Measurements from ENCODE around the gene TIMM44.
"Not testable (repeated sequence)": the region's sequence is repeated elsewhere in the genome, so short reads cannot be mapped to it uniquely, and the experiment has no call there.

Gene TIMM44

DNA sequence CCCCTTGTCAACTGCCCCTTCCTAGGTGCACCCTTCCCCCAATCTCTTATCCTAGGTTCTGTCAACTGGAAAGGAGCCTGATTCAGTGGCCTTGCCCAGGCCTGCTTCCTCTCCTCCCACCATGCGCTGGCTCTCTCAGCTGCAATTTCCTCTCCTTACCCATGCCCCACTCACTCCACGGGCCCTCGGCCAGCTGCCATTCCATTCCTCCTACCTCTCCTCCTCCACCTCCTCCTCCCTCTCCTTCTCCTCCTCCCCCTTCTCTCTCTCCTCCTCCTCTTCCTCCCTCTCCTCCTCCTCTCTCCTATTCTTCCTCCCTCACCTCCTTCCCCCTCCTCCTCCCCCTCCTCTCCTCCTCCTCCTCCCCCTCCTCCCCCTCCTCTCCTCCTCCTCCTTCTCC, 9.6 kb upstream of the TIMM44 start:
- no peak for DNase-seq (ENCODE audit: low read depth in 4 of 4, low spot score in 1 of 4)

DNA sequence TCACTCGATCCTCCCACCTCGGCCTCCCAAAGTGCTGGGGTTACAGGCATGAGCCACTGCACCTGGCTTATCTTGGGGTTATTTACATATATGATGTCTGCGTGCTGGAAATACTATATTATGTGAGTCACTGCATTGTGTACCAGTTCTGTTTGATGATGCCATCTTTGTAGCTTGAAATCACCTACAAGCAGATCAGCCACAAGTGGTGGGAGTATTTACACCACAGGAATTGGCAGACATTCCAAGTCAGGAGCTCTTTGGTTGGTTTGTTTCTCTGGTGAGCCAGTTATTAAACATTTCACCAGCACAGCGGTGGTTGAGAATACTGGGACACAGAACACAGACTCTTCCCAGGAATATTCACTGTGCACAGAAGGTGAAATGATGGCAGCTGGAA, 4.5 kb upstream of the TIMM44 start:
- DNase-seq (ENCODE audit: low read depth in 4 of 4, low spot score in 1 of 4), result no peak

DNA sequence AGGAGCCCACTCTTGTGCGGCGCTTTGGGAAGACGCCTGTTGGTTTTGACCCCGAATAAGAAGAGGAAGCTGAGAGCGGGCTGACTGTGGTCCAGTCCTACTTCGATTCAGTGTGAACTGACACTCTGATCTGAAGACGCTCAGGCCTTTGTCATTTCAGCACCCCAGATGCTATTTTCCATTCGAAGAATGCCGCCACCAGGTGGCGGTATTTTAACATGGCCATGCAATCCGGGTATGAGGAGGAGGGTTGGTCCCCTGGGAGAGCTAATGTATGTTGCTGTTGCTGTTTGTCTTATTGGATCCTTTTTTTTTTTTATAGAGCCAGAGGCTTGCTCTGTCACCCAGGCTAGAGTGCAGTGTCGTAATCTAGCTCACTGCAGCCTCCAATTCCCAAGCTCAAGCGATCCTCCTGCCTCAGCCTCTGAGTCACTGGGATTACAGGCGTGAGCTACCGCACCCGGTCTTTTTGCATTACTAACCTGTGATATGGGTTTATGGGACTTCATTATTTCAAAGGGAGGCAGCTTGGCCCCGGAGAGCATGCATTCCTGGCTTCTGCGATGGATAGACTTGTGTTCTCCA, 803 bp upstream of the TIMM44 start:
- peak; percentile 76 to 87 (median 82) for DNase-seq (ENCODE audit: low read depth in 4 of 4, low spot score in 1 of 4)

DNA sequence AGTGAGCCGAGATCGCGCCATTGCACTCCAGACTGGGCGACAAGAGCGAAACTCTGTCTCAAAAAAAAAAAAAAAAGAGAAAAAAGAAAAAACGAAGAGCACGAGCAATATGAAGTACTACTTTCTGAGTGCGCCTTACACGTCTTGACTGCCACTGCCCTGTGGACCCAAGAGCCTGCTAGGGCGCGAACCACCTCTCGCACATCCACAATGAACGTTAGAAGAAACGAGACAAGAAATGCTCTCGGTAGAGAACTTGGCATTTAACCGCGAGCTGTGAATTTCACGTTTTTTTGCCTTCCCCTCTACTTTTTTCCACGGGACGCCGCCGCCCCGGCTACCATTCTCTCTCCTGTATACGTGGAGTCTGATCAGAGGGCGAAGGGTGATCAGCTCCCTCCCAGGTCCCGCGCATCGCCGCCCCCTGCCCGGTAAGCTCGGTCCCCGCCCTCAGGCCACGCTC, 454 bp downstream of the TIMM44 start:
- DNase-seq (ENCODE audit: low read depth in 4 of 4, low spot score in 1 of 4), result no peak

DNA sequence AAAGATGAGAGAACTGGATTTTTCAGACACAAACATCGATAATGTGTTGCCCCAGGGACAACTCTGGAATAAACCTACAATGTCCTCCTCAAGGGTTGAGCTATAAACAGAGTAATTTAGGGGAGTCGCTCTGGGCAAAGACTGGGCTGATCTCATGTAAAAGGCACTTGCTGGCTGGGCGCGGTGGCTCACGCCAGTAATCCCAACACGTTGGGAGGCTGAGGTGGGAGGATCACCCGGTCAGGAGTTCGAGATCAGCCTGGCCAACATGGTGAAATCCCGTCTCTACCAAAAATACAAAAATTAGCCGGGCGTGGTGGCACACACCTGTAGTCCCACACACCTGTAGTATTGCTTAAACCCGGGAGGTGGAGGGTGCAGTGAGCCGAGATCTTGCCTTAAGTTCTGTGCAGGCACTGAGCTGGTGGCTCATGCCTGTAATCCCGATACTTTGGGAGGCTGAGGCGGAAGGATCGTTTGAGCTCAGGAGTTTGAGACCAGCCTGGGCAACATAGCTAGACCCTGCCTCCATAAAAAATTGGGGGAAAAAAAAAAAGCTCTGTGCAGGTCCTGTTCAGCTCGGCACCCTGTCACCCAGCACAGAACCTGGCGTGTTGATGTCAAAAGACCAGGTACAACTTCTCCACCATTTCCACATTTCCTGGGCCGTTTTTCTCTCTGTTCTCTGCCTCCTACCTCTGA, 1.4 kb downstream of the TIMM44 start:
- no peak for DNase-seq (ENCODE audit: low read depth in 4 of 4, low spot score in 1 of 4)

DNA sequence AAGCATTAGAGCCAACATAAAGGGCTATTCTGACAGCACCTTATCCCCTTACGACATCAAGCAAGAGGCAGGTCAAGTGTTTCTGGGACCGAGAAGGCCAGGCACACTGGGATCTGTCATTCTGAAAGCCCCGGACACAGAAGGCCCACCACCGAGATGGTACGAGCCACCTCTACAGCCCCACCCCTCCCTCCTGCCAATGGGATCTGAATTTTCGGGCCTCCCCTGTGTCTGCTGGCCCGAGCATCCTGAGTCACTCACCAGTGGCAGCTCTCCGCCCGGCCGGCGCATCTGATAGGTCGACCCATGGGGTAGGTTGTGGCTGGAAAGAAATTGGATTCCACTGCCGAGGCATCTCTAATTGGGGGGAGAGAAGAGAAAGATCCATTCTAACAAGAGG, 2.6 kb downstream of the TIMM44 start:
- DNase-seq (ENCODE audit: low read depth in 4 of 4, low spot score in 1 of 4), result no peak

DNA sequence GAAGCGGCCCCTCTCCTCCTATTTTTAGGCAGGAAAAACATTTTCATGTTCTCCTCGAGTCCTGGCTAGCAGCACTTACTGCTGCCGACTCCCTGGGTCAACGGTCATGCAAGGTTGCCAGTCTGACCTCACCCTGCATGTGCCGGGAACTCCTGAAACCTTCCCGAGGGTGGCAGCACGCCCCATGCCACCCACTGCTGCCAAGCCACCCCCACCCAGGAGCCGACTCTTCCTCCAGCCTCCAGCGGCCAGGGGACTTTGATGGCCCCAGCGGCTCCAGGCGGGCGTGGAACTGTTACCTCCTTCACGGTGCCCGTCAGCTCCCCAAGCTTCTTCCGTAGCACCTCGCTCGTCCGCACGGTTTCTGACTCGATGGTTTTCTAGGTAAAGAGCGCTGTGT, 8.7 kb downstream of the TIMM44 start:
- no peak for DNase-seq (ENCODE audit: low read depth in 4 of 4, low spot score in 1 of 4)

DNA sequence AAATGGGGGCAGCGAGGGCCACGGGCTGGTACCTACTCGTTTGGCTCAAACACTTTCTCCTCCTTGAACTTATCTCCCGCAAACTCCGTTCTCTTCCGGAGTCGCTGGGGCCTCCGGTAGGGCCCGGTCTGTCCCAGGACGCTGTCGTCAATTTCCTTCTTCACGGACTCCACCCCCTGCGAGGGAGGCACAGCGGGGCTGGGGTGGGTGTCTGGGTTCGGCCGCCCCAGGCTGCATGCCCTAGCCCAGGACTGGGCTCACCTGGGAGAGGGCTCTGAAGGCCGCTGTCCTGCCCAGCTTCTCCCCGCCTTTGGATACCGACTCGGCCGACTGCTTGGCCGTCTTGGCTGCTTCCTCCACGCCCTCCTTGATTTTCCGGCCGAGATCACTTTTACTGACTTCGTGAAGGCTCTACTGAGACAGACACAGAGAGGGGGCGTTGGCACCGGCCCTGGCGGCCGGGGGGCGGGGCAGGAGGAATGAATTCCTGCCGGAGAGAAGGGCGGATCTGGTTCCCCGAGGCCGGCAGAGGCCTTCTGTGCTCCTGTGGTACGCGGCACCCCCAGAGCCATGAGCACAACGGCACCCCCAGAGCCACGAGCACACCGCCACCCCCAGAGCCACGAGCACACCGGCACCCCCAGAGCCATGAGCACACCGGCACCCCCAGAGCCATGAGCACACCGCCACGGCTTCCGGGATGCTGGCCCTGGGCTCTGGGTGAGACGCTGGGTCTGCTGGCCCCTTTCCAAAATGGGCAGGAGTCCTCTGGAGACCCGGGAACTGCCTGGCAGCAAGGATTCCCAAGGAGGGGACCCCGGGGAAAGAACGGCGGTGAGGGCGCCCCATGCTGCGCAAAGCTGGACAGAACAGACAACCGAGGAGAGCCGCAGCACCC, 9.4 kb downstream of the TIMM44 start:
- DNase-seq (ENCODE audit: low read depth in 4 of 4, low spot score in 1 of 4), result no peak

DNA sequence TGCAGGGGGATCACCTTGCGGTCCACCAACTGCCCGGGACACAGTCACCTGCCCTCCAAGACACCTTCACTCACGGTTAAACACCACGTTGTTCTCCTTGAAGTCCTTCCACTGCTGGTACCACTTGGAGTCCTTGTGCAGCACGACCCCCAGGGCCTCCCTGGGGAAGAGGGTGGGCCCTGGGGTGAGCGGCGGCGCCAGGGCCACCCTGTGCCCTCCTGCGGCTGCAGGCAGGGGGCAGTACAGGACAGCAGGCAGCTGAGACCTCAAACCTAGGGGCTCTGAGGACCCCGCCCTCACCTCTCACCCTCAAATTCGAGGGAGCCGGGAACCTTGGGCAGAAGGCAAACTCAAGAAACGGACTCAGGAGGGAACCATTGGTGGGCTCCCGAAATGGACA, 10.1 kb downstream of the TIMM44 start:
- no peak for DNase-seq (ENCODE audit: low read depth in 4 of 4, low spot score in 1 of 4)

DNA sequence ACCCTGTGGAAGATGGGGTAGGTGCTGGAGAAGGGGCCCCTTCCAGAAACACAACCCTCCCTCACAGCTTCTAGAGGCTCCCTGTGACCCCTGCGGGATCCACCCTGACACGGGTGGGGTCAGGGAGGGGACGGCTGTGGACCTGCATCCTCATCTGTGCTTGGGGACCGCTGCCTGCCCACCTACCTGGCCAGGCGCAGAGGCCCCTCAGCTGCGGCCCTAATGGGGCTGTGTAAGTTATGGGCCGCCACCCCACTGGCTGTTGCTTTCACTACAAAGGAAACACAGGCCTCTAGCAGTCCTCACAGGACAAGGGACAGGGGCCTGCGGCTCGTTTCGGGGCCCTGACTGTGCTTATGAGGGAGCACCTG, 10.6 kb downstream of the TIMM44 start:
- DNase-seq (ENCODE audit: low read depth in 4 of 4, low spot score in 1 of 4), result no peak

DNA sequence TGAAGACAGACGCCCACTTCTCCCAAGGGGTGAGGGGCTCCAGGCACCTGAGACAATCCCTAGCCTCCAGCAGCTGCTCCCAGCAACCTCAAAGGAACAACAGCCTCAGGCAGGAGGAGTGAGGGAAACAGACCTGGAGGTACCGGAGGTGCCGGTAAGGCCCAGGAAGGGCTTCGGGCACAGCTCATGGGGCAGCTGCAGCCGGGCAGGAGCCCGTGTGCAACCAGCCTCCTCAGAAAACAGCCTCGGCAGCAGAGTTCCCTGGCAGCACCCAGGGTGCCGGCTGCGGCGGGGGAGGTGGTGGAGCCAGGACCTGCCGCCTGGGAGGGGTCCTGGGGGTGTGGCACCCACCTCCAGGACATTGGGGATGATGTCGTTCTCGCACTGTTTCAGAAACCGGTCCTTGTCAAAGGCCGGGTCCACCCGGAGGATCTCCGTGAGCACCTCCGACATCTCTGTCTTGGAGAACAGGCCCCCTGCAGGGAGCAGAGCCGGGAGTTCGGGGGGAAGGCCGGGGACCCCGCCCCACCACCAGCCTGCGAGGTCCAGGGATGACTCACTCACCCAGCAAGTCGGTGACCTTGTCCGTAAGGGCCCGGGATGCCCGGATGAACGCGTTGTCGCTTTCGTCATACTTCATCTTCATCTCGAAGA, 11.1 kb downstream of the TIMM44 start:
- DNase-seq (ENCODE audit: low read depth in 4 of 4, low spot score in 1 of 4), result no peak

DNA sequence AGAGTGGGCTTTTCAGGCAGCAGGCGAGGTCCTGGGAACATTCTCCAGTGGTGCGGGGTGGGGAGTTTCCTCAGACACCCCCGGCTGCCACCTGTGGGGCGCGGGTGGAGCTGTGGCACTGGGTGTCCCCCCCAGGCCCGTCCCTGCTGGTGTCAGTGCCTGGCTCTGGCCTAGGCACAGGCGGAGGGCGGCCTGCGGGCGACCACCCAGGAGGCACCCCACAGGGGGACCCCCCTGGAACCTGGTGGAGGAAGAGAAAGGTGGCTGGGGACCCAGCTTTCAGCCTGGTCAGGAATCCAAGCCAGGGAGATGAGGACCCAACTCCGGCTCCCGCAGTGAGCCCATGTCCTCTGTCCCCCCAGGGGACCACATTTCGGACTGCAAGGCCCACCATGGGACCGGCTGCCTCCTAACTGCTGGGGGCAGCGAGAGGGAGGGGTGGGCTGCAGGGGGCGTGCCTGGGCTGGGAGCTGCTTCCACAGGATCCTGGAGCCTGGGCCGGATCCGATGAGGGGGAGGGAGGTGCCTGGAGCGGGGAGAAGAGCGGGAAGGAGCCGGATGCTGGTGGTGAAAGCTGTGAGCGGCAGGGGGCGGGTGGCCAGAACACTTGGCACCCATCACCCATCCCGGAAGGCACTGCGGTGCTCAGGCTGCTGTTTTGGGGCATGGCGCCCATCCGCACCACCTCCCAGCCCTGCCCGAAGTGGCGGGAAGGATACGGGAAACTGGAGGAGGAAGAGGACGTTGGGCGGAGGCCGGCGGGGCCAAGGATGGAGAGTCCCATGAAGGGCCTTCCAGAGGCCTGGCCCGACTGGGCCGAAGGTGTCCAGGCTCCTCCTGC, 12.0 kb downstream of the TIMM44 start:
- DNase-seq (ENCODE audit: low read depth in 4 of 4, low spot score in 1 of 4), result no peak

DNA sequence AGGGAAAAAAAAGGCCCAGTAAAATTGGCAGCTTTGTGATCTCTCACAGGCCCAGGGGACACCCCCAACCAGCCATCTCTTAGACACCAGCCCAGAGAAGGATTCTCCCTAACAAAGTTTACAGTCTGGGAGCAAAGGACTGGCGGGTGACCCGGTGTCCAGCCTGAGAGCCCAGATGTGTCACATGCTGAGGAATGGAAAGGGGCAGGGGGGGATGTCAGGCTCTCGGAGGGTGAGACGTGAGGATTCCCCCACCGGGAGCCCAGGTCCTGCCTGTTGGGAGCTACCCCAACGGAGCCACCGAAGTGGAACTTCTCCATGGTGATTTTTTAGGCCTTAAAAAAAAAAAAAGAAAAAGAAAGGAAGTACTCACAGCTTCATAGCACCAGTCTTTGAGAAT, 12.7 kb downstream of the TIMM44 start:
- DNase-seq (ENCODE audit: low read depth in 4 of 4, low spot score in 1 of 4), result no peak

DNA sequence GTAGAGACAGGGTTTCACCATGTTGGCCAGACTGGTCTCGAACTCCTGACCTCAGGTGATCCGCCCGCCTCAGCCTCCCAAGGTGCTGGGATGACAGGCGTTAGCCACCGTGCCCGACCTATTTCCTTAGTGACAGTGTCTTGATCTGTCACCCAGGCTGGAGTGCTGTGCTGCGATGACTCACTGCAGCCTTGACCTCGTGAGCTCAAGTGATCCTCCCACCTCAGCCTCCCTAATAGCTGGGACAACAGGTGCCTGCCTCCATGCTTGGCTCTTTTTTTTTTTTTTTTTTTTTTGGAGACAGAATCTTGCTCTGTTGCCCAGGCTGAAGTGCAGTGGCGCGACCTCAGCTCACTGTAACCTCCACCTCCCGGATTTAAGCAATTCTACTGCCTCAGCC, 13.4 kb downstream of the TIMM44 start:
- DNase-seq (ENCODE audit: low read depth in 4 of 4, low spot score in 1 of 4), result not testable (repeated sequence)

DNA sequence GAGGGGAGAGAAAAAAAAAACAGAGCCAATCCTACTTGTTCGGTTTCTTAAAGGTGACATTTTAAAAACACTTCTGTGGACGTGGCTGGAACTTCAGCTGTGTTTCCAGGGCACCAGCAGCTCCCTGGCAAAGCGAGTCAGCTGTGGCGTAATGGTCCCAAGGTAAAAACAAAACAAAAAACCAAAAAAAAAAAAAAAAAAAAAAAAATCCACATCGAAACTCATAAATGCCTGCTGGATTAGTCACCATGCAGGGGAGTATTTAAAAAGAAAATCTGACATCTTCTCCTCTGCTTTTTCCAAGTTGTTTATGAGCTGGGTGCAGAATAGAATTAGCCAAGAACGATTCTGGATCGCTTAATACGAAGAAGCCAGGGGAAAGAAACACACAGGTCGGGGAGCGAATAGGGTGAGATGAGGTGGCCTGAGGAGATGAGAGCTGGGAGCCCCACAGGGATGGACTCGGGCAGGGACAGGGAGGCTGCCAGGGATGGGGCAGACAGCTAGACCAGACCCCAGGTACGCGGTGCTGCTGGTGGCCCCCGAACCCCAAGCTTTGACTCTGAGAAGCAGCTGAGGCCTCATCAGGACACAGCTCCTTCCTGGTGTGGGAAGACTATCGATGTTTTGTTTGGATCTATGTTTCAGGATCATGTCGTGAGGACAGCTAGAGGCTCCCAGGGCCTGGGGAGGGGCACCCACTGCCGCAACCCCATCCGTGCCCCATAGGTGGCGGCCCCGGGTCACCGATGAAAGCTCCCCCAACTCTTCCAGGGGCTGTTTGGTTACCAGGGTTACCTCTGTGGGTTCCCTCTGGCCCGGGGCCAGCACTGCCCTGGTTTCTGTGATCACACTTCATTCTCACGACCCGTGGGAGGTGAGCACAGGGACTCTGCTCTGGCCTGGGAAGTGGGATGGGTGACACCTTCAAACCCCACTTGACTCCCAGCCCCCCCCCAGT, 14.4 kb downstream of the TIMM44 start:
- no peak for DNase-seq (ENCODE audit: low read depth in 4 of 4, low spot score in 1 of 4)

DNA sequence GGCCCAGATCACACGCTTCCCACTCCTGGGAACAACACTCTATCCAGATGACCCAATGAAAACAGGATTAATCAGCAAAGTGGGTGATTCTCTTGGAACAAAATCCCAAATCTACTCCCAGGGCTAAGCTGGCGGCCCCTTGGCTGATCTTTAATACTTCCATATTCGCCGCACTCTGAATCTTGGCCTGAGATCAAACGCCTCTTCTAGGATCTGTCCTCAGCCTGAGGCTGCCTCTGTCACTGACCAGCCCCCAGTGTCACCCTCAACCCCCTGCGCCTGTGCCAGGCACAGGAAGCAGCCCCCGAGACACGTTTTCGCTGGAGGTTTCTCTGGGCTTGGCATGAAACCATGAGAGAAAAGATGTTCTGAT, 15.1 kb downstream of the TIMM44 start:
- DNase-seq (ENCODE audit: low read depth in 4 of 4, low spot score in 1 of 4), result no peak

DNA sequence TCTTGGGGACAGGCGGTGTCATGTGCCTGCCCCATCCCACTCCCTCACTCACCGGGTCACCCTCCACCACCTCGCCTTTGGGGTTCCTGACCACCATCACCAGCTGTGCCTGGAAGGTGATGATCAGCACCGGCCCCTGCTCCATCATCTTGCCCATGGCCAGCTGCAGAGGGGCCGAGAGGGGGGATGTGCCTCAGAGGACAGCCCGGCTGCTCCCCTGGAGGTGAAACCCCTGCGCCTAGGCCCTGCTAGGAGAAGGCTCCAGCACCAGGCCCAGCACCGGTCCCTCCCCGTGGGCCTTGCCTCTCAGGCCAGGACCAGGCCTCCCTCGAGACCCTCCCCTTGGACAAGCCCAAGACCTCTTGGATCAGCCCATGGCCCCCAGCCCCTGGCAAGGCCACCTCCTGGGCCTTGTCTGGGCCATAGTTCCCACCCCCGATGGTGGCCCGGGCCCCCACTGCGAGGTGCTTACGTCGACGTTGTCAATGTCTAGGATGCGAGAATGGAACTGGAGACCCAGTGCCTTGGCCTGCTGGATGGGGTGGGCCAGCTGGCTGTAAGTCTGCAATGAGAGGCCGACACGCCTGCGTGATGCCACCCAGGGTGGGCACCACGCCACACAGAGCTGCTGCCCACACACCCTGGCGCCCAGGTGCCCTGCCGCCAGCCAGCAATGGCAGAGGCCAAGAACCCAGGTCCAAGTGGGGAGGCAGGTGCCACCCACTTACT, 15.7 kb downstream of the TIMM44 start:
- DNase-seq (ENCODE audit: low read depth in 4 of 4, low spot score in 1 of 4), result no peak

DNA sequence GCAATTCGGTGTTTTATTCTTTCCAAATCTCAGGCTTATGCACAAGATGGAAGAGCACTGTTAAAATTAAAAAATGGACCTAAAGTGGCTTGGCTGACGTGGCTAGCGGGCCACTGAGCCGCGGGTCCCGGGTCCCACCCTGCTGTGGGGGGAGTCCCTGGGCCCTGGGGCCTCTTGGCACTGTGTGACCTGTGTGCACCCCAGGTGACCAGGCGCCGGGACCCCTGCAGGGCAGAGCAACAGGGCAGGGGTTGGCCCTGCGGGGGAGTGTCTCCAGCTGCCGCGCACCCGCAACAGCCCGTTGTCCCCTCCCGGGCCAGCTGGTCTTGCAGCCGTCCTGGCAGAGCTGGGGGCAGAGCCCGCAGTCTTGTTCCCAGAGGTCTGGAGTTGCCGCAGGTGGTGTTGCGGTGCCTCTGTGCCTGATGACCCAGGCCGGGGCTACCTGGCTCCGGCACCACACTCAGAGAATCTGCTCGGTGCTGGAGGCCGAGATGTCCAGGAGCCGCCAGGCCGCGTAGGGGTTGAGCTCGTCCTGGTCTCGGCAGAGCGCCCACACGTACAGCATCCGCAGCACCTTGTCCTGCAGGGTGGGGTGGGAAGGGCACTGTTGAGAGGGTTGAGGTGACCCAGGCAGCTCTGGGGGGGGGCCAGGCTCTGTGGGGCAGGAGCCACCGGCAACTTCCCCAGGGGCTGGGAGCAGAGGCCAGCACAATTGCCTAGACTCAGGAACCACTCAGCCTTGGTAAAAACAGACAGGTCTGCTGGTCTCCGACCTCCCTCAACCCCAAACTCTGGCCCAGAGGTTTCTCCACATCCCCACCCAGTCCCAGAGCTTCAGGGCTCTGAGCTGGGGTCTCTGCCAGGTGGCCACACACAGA, 16.5 kb downstream of the TIMM44 start:
- no peak for DNase-seq (ENCODE audit: low read depth in 4 of 4, low spot score in 1 of 4)
